ENCODE data around the gene GNGT1. TPM values are rescaled to one million over a fixed set of nuclear protein-coding genes. Genes with fewer than 3 reads are reported as not detected.

Gene GNGT1
- total RNA-seq, 1 experiment from 2014 or later: 0.20 TPM

DNA sequence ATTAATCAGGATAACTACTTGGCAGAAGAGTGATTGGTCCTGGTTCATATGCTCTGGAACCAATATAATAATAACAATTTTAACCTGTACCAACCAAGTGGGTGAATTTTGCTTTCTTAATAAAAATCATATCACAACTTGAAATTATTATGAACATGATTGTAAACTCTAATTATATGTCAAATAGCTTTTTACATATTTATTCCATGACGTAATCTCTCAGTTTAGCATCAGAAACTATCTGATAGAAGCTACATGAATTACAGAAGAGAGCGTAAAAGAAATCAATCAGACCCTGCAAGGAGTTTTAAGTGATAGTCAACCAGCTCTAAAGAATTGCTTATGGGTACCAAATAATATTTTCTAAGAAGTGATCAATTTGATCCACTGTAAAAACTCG, 25.3 kb downstream of the GNGT1 start:
- TF ChIP-seq, protein P1, sequence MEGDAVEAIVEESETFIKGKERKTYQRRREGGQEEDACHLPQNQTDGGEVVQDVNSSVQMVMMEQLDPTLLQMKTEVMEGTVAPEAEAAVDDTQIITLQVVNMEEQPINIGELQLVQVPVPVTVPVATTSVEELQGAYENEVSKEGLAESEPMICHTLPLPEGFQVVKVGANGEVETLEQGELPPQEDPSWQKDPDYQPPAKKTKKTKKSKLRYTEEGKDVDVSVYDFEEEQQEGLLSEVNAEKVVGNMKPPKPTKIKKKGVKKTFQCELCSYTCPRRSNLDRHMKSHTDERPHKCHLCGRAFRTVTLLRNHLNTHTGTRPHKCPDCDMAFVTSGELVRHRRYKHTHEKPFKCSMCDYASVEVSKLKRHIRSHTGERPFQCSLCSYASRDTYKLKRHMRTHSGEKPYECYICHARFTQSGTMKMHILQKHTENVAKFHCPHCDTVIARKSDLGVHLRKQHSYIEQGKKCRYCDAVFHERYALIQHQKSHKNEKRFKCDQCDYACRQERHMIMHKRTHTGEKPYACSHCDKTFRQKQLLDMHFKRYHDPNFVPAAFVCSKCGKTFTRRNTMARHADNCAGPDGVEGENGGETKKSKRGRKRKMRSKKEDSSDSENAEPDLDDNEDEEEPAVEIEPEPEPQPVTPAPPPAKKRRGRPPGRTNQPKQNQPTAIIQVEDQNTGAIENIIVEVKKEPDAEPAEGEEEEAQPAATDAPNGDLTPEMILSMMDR (conservative IDR thresholded peaks at IDR 0.05): no peak
- Histone ChIP-seq H3K4me2 (ENCODE audit: insufficient read depth, insufficient read length, low read length) (no peak overlapping the region), H2BK20ac (ENCODE audit: low read depth, low read length, poor library complexity, severe bottlenecking) (no peak overlapping the region), H3K9me3 (ENCODE audit: control insufficient read depth, low read depth, low read length) (no peaks in the 10 kb centered on the region), H4K91ac (ENCODE audit: insufficient read length, low read depth, low read length) (no peak overlapping the region), H4K8ac (replicated peaks; ENCODE audit: insufficient read length, low read depth, low read length) (no peak overlapping the region), H3K27me3 (ENCODE audit: insufficient read depth, low read length) (no peaks in the 10 kb centered on the region), H3K56ac (ENCODE audit: insufficient read length, low read depth, low read length) (no peak overlapping the region), H3K4me1 (ENCODE audit: insufficient read depth, low read length) (no peaks in the 10 kb centered on the region), H3T11ph (ENCODE audit: low read length) (no peak overlapping the region), H3K23me2 (ENCODE audit: insufficient read length, low read depth, low read length, poor library complexity, severe bottlenecking) (no peaks in the 10 kb centered on the region), H3K14ac (ENCODE audit: insufficient read depth, low read length) (no peak overlapping the region), H2BK15ac (ENCODE audit: low read depth, low read length) (no peak overlapping the region), H3K23ac (ENCODE audit: insufficient read length, low read depth, low read length) (no peak overlapping the region), H4K5ac (ENCODE audit: insufficient read length, low read depth, low read length) (no peak overlapping the region), H3K79me2 (ENCODE audit: insufficient read depth, low read length) (no peaks in the 10 kb centered on the region), H2AFZ (ENCODE audit: low read length) (no peak overlapping the region), H3K27ac (ENCODE audit: insufficient read length, low read depth, low read length) (no peak overlapping the region), H4K20me1 (ENCODE audit: control insufficient read depth, insufficient read depth, insufficient read length) (no peaks in the 10 kb centered on the region), H2BK120ac (ENCODE audit: low read depth, low read length, poor library complexity, severe bottlenecking) (no peak overlapping the region), H2BK12ac (ENCODE audit: insufficient read length, low read depth, low read length) (no peak overlapping the region), H3K79me1 (ENCODE audit: insufficient read depth, low read depth, low read length, poor library complexity, severe bottlenecking) (no peaks in the 10 kb centered on the region), H2BK5ac (ENCODE audit: insufficient read length, low read length) (no peak overlapping the region), H2AK5ac (ENCODE audit: insufficient read length, low read length) (no peak overlapping the region), H3K9ac (ENCODE audit: extremely low read depth, insufficient read length, low read length) (no peak overlapping the region), H3K18ac (ENCODE audit: insufficient read length, low read depth, low read length) (no peak overlapping the region), H3K4ac (ENCODE audit: low read depth, low read length) (no peak overlapping the region)
- DNase-seq: no peak
- Mint-ChIP-seq H3K4me3 (no peak overlapping the region), H3K27ac (no peak overlapping the region), H3K36me3 (ENCODE audit: insufficient read depth in 1 of 3, low read depth in 3 of 3) (0 out of 7 replicates have a peak, but pooled peaks cover 0 to 3% (median 0%) of the 10 kb centered on the region in 3 experiments), H3K4me1 (no peaks in the 10 kb centered on the region), H3K27me3 (ENCODE audit: low read depth) (peaks cover 2% of the 10 kb centered on the region; the same call in 1 of the 2 replicates), H3K9me3 (no peaks in the 10 kb centered on the region)
- WGBS (ENCODE audit: extremely low coverage, insufficient read length, low lambda C conversion rate): no CpG with 5 or more reads among the region's 3 CpGs

Measured in H9 (cell line).